ENCODE results near the gene RAPGEF1.

RAPGEF1 gene

DNA sequence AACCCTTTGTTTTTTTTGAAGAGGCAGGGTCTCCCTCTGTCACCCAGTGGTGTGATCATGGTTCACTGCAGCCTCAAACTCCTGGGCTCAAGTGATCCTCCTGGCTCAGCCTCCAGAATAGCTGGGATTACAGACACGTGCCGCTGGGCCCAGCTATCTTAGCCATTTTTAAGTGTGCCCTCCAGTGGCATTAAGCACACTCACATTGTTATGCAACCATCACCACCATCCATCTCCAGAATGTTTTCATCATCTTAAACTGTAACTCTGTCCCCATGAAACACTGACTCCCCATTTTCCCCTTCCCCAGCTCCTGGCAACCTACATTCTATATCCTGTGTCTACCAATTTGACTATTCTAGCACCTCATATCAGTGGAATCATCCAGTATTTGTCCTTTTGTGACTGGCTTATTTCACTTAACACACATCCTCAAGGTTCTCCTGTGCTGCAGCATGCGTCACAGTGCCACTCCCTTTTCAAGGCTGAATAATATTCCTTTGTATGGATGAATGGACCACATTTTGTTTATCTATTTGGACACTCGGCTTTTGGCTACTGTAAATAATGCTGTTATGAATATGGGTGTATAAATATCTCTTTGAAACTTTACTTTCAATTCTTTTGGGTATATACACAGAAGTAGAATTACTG is 12.5 kb upstream of the RAPGEF1 start:
- Histone ChIP-seq H3K36me3 (replicated peaks; ENCODE audit: insufficient read depth, low read length) (no peaks in the 10 kb centered on the region), H3K9me3 (replicated peaks; ENCODE audit: insufficient read depth, low read length) (no peaks in the 10 kb centered on the region), H3K79me2 (ENCODE audit: low read length) (no peaks in the 10 kb centered on the region), H3K9me2 (replicated peaks; ENCODE audit: insufficient read depth, low read length) (no peaks in the 10 kb centered on the region), H3F3A (ENCODE audit: insufficient read depth, low read length) (peaks cover 10% of the 10 kb centered on the region), H3K4me2 (ENCODE audit: low read depth, low read length) (no peak overlapping the region), H3K9ac (ENCODE audit: low read length) (no peak overlapping the region), H2AFZ (ENCODE audit: low read length) (no peak overlapping the region), H4K20me1 (ENCODE audit: insufficient read depth, low read length) (no peaks in the 10 kb centered on the region), H3K27me3 (replicated peaks; ENCODE audit: insufficient read depth, low read length) (peaks cover 30% of the 10 kb centered on the region), H3K4me3 (ENCODE audit: low read length) (no peak overlapping the region), H3K4me1 (ENCODE audit: low read length) (peaks cover 11% of the 10 kb centered on the region), H3K27ac (ENCODE audit: low read length) (no peak overlapping the region)
- TF ChIP-seq EZH2 (optimal IDR thresholded peaks at IDR 0.05; ENCODE audit: low read depth, low read length) (no peak), EZH2phosphoT487 (IDR thresholded peaks at IDR 0.05; ENCODE audit: low read length) (no peak)
- TF ChIP-seq, protein P1, sequence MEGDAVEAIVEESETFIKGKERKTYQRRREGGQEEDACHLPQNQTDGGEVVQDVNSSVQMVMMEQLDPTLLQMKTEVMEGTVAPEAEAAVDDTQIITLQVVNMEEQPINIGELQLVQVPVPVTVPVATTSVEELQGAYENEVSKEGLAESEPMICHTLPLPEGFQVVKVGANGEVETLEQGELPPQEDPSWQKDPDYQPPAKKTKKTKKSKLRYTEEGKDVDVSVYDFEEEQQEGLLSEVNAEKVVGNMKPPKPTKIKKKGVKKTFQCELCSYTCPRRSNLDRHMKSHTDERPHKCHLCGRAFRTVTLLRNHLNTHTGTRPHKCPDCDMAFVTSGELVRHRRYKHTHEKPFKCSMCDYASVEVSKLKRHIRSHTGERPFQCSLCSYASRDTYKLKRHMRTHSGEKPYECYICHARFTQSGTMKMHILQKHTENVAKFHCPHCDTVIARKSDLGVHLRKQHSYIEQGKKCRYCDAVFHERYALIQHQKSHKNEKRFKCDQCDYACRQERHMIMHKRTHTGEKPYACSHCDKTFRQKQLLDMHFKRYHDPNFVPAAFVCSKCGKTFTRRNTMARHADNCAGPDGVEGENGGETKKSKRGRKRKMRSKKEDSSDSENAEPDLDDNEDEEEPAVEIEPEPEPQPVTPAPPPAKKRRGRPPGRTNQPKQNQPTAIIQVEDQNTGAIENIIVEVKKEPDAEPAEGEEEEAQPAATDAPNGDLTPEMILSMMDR (IDR thresholded peaks at IDR 0.05; ENCODE audit: low read length) = no peak
- no peak for DNase-seq

DNA sequence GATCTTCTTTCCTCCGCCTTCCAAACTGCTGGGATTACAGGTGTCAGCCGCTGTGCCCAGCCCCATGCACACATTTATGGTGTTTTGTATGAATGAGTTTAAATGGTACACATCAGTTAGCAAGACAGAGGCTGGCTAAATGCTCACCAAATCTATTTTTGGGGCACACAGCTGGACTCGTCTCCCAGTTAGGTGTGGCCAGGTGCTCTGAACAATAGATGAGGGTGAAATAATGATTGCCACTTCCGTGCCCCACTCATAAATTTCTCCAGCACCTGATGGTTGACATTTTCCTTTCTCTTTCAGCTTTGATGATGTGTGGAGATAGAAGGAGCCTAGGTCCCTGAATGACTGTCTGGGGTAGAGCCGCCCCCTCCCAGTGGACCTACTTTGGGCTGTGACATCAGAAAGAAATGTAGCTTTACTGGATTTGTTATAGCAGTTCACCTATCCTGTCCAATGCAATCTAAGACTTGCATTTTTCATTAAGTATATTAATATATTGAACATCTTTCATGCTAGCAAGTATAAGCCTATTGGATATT is 8.6 kb upstream of the RAPGEF1 start:
- Histone ChIP-seq H4K20me1 (ENCODE audit: insufficient read depth, low read length) (no peaks in the 10 kb centered on the region), H3K27me3 (replicated peaks; ENCODE audit: insufficient read depth, low read length) (0 out of 2 replicates have a peak, but pooled peaks cover 4% of the 10 kb centered on the region), H3K9ac (ENCODE audit: low read length) (no peak overlapping the region), H3K9me2 (replicated peaks; ENCODE audit: insufficient read depth, low read length) (no peaks in the 10 kb centered on the region), H3F3A (ENCODE audit: insufficient read depth, low read length) (peaks cover 10% of the 10 kb centered on the region), H3K4me3 (ENCODE audit: low read length) (no peak overlapping the region), H2AFZ (ENCODE audit: low read length) (peak overlapping the region; percentile 18; the same call in 1 of the 2 replicates), H3K27ac (ENCODE audit: low read length) (peak overlapping the region; percentile 35; the same call in 1 of the 2 replicates), H3K9me3 (replicated peaks; ENCODE audit: insufficient read depth, low read length) (no peaks in the 10 kb centered on the region), H3K79me2 (ENCODE audit: low read length) (no peaks in the 10 kb centered on the region), H3K4me2 (ENCODE audit: low read depth, low read length) (peak overlapping the region; percentile 50), H3K4me1 (ENCODE audit: low read length) (peaks cover 14% of the 10 kb centered on the region), H3K36me3 (replicated peaks; ENCODE audit: insufficient read depth, low read length) (no peaks in the 10 kb centered on the region)
- TF ChIP-seq EZH2phosphoT487 (IDR thresholded peaks at IDR 0.05; ENCODE audit: low read length) (no peak), EZH2 (optimal IDR thresholded peaks at IDR 0.05; ENCODE audit: low read depth, low read length) (no peak)
- TF ChIP-seq, protein P1 (IDR thresholded peaks at IDR 0.05; ENCODE audit: low read length) = no peak
- peak; percentile 85 for DNase-seq

GRCh38 chr9:131747352-131747751 is 7.5 kb upstream of the RAPGEF1 start:
- 0 out of 2 replicates have a peak, but pooled peaks cover under 1% of the 10 kb centered on the region for H3K27me3 ChIP-seq (replicated peaks; ENCODE audit: insufficient read depth, low read length)
- no peak overlapping the region for H3K27ac ChIP-seq (ENCODE audit: low read length)
- no peaks in the 10 kb centered on the region for H3K36me3 ChIP-seq (replicated peaks; ENCODE audit: insufficient read depth, low read length)
- H4K20me1 ChIP-seq (ENCODE audit: insufficient read depth, low read length) = no peaks in the 10 kb centered on the region
- TF ChIP-seq EZH2phosphoT487 (IDR thresholded peaks at IDR 0.05; ENCODE audit: low read length) = no peak
- TF ChIP-seq, protein P1 (IDR thresholded peaks at IDR 0.05; ENCODE audit: low read length) = peak; percentile 61
- no peak for TF ChIP-seq EZH2 (optimal IDR thresholded peaks at IDR 0.05; ENCODE audit: low read depth, low read length)
- DNase-seq = peak; percentile 70
- H3K4me2 ChIP-seq (ENCODE audit: low read depth, low read length) = peak overlapping the region; percentile 24; the same call in 1 of the 2 replicates
- no peaks in the 10 kb centered on the region for H3K9me3 ChIP-seq (replicated peaks; ENCODE audit: insufficient read depth, low read length)
- peaks cover 14% of the 10 kb centered on the region for H3K4me1 ChIP-seq (ENCODE audit: low read length)
- H3K79me2 ChIP-seq (ENCODE audit: low read length) = no peaks in the 10 kb centered on the region
- no peaks in the 10 kb centered on the region for H3K9me2 ChIP-seq (replicated peaks; ENCODE audit: insufficient read depth, low read length)
- no peak overlapping the region for H3K4me3 ChIP-seq (ENCODE audit: low read length)
- H2AFZ ChIP-seq (ENCODE audit: low read length) = no peak overlapping the region
- no peak overlapping the region for H3K9ac ChIP-seq (ENCODE audit: low read length)
- peaks cover 10% of the 10 kb centered on the region for H3F3A ChIP-seq (ENCODE audit: insufficient read depth, low read length)
